Stimulated activated CD8-positive, alpha-beta memory T cell treated with anti-CD3 and anti-CD28 coated beads, Interleukin-4, amount 100 ng/mL, for 48 hours (primary cell): ENCODE measurements around the gene ANKRD17.

Source experiments
- DNase-seq: peaks from one replicate; pipeline ENCODE4 v3.0.0-alpha.2; 2020

The ANKRD17 gene

DNA sequence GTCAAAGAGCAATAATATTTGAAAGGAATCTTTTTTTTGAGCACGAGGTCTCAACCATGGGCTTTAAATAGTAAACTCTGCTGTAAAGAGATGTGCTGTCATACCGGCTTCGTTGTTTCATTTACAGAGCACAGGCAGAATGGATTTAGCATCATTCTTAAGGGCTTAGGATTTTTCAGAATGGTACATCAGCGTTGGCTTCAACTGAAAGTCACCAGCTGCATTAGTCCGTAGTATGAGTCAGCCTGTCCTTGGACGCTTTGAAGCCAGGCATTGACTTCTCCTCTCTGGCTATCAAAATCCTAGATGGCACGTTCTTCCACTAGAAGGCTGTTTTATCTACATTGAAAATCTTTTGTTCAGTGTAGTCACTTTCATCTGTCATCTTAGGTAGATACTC, 212.7 kb downstream of the ANKRD17 start:
- DNase-seq = no peak

DNA sequence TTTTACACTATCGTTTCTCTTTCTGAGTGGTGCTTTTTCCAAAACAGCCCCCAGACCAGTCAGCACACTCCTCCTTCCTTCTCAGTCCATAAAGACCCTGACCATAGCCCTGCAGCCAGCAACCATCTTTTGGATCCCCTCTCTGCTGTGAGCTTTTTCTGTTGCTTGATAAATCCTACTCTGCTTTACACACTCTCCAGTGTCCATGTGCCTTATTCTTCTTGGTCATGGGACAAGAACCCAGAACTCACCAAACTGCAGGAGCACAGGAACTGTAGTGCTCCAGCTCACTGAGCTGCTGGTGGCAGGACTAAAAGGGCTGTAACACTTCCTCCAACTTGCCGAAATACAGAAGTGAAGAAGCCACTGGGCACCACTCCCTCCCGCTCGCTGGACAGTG, 221.5 kb downstream of the ANKRD17 start:
- no peak for DNase-seq

DNA sequence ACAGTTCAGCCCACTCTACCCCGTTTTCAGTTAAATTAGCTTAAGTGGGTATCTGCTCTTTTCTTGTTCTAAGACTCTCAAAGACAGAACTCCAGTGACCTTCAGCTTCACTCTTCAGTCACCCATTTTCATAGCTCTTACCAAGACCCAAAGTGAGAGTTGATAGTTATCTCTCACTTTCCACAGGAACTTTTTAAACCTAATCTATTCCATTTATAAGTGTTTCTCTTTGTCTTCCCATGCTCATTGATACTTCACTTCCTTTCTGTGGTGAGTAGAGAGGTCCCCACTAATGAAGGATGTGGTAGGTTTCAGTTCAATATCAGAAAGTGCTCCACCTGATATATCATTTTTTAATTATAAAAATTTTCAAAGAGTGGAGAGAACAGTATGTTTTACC, 222.5 kb downstream of the ANKRD17 start:
- no peak for DNase-seq

DNA sequence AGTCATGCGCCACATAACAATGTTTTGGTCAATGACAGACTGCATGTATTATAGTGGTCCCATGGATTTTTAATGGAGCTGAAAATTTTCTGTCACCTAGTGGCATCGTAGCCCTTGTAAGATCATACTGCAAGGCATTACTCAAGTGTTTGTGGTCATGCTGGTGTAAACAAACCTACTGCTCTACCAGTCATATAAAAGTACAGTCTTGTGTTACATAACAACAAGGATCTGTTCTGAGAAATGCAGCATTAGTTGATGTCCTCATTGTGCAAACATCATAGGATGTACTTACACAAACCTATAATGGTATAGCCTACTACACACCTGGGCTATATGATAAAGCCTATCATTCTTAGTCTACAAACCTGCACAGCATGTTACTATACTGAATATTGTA, 223.7 kb downstream of the ANKRD17 start:
- DNase-seq = no peak

DNA sequence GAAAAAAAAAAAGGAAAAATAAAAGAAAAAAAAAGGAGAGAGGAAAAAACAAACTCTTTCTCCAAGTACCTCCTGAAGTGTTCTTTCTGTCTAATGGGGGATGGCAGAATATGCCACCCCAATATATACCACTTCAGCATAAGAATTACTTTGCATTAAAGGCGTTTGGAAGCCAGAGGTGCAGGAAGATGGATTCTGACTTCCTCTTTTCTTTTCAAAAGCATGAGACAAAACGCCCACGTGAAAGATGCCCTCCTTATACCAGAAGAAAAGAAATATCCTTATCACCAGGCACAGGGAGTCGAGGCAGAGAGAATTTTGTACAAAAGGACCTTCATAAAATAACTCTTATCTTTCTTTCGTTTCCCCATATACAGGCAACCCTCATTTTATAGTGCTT, 230.0 kb downstream of the ANKRD17 start:
- DNase-seq = no peak
